Cardiac muscle cell (in vitro differentiated cells and primary cell): ENCODE data around the gene SATB1. TPM values are rescaled to one million over a fixed set of nuclear protein-coding genes. Genes with fewer than 3 reads are reported as not detected.

Experiments used
- DNase-seq, 2 donors: peaks; one replicate each; pipeline versions ENCODE4 v3.0.0 to v3.0.0-alpha.2; 2010 to 2017; ENCODE audit warnings: low read depth in 1 of 2, low spot score in 1 of 2
- H3K27ac ChIP-seq: fragments of 200-600 bp; sonication (generic); 2 replicates; pipeline ENCODE4 v1.5.1; 2016
- H3K27me3 ChIP-seq: fragments of 200-600 bp; sonication (generic); 2 replicates; pipeline ENCODE4 v1.6.0; 2016; ENCODE audit warnings: control low read depth
- H3K36me3 ChIP-seq: fragments of 200-600 bp; sonication (generic); 2 replicates; pipeline ENCODE4 v1.5.1; 2016; ENCODE audit warnings: control low read depth
- H3K4me1 ChIP-seq: fragments of 200-600 bp; sonication (generic); 2 replicates; pipeline ENCODE4 v1.8.1; 2017; ENCODE audit warnings: low read depth, mild to moderate bottlenecking, mixed run types
- H3K4me3 ChIP-seq: fragments of 200-600 bp; sonication (generic); 2 replicates; pipeline ENCODE4 v1.5.1; 2016; ENCODE audit warnings: mild to moderate bottlenecking
- H3K9me3 ChIP-seq: fragments of 200-600 bp; sonication (generic); 2 replicates; pipeline ENCODE4 v1.5.1; 2017; ENCODE audit warnings: low read depth, mild to moderate bottlenecking, control low read depth
- polyA plus RNA-seq: library from polyadenylated mRNA; unstranded; fragments of >200 nt; fragmentation: Nextera tagmentation; extraction: Ambion mirVana; gene quantifications from 2 replicates; pipeline ENCODE4 v1.2.1, GENCODE V29; 2016
- total RNA-seq: library from RNA; depleted of rRNA; stranded (reverse); fragments of >200 nt; gene quantifications from 2 replicates; pipeline ENCODE4 v1.2.3, GENCODE V29; 2016
- TF ChIP-seq, protein P1 (sequence below): IDR thresholded peaks from 2 replicates; pipeline ENCODE4 v1.5.1; 2012; ENCODE audit warnings: low read depth, mild to moderate bottlenecking, low read length

SATB1 gene
- total and polyA plus RNA-seq, 2 experiments from 2014 or later = 15.9 to 52.2 TPM

- DNase-seq = no peak
- TF ChIP-seq, protein P1, sequence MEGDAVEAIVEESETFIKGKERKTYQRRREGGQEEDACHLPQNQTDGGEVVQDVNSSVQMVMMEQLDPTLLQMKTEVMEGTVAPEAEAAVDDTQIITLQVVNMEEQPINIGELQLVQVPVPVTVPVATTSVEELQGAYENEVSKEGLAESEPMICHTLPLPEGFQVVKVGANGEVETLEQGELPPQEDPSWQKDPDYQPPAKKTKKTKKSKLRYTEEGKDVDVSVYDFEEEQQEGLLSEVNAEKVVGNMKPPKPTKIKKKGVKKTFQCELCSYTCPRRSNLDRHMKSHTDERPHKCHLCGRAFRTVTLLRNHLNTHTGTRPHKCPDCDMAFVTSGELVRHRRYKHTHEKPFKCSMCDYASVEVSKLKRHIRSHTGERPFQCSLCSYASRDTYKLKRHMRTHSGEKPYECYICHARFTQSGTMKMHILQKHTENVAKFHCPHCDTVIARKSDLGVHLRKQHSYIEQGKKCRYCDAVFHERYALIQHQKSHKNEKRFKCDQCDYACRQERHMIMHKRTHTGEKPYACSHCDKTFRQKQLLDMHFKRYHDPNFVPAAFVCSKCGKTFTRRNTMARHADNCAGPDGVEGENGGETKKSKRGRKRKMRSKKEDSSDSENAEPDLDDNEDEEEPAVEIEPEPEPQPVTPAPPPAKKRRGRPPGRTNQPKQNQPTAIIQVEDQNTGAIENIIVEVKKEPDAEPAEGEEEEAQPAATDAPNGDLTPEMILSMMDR = no peak
- Histone ChIP-seq H3K9me3 (no peaks in the 10 kb centered on the region), H3K27me3 (no peaks in the 10 kb centered on the region), H3K4me1 (no peaks in the 10 kb centered on the region), H3K36me3 (peaks cover 13% of the 10 kb centered on the region), H3K4me3 (no peak overlapping the region), H3K27ac (no peak overlapping the region)
Measured at GRCh38 chr3:18378218-18378617, 46.9 kb downstream of the SATB1 start.

DNA sequence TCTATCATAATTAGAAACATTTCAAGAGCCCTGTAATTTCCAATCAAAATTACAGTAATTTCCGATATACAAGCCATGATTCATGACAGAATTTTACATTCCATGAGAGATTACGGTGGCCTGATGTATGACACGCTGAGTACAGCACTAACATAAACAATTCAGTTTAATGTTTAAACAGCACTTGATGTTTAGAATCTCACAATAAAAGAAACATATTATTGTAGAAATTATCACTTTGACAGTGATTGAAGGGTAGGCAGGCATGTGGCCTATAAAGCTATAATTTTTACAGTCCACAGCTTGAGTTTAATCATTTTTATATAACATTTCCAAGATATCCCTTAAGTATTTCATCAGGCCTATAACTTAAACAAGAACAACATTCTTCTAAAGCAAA lies 48.5 kb downstream of the SATB1 start:
- H3K36me3 ChIP-seq = peaks cover 13% of the 10 kb centered on the region
- H3K4me1 ChIP-seq = no peaks in the 10 kb centered on the region
- no peak overlapping the region for H3K27ac ChIP-seq
- no peak overlapping the region for H3K4me3 ChIP-seq
- H3K27me3 ChIP-seq = no peaks in the 10 kb centered on the region
- TF ChIP-seq, protein P1 = no peak
- DNase-seq = no peak
- H3K9me3 ChIP-seq = no peaks in the 10 kb centered on the region

GRCh38 chr3:18372786-18373405 lies 52.2 kb downstream of the SATB1 start:
- Histone ChIP-seq H3K4me1 (no peaks in the 10 kb centered on the region), H3K27me3 (no peaks in the 10 kb centered on the region), H3K9me3 (no peaks in the 10 kb centered on the region), H3K27ac (no peak overlapping the region), H3K36me3 (peaks cover 12% of the 10 kb centered on the region), H3K4me3 (no peak overlapping the region)
- no peak for DNase-seq
- TF ChIP-seq, protein P1 = no peak

GRCh38 chr3:18370672-18371071 lies 54.5 kb downstream of the SATB1 start:
- Histone ChIP-seq H3K36me3 (peaks cover 4% of the 10 kb centered on the region), H3K9me3 (no peaks in the 10 kb centered on the region), H3K4me1 (no peaks in the 10 kb centered on the region), H3K27me3 (no peaks in the 10 kb centered on the region), H3K27ac (no peak overlapping the region), H3K4me3 (no peak overlapping the region)
- no peak for DNase-seq
- TF ChIP-seq, protein P1 = no peak

DNA sequence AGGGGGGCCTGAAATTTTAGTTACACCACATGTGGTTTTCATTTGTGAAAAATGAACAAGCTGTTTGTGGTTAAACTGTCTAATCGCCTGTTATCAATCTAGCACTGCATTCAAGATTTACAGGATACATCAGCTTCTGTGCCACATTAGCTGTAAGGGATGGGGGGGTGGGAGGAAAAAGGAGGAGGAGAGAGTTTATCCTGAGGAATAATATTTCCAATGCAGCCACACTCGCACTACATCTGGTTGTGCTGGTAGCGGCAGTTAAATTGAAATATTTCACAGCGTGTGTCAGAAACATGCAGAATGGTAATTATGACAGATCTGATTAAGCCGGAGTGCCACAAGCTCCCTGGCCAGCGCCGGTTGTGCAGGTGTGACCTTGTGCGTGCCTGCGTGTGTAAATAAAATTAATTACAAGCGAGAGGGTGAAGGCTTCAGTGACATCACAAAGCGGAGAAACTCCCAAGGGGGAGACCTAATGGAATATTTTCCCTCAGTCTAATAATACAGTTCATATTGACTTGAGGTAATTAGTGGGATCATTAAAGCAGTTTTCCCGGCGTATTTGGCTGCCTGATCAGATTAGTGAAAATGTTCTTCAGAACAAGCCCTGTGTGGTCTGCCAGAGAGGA lies 55.5 kb downstream of the SATB1 start:
- Histone ChIP-seq H3K27me3 (no peaks in the 10 kb centered on the region), H3K9me3 (no peaks in the 10 kb centered on the region), H3K36me3 (peaks cover 4% of the 10 kb centered on the region), H3K4me1 (no peaks in the 10 kb centered on the region), H3K27ac (no peak overlapping the region), H3K4me3 (no peak overlapping the region)
- TF ChIP-seq, protein P1 = no peak
- DNase-seq = no peak
